Upper lobe of left lung (tissue), 4 donors: ENCODE data around the gene AOAH.

ENCODE experiments used
- EP300 ChIP-seq, 4 donors: sonication (generic); formaldehyde crosslinking; IDR thresholded peaks; one replicate each; pipeline ENCODE4 v1.5.1; 2017; ENCODE audit warnings: antibody characterized with exemption in 4 of 4, control low read depth in 2 of 4
- POLR2A ChIP-seq, 4 donors: fragments of 450-650 bp; IDR thresholded peaks; one replicate each; pipeline ENCODE4 v1.5.1; 2016 to 2017; ENCODE audit warnings: antibody characterized with exemption in 4 of 4, mild to moderate bottlenecking in 2 of 4
- POLR2AphosphoS5 ChIP-seq, 2 donors: sonication (generic); formaldehyde crosslinking; IDR thresholded peaks; one replicate each; pipeline ENCODE4 v1.5.1; 2017; ENCODE audit warnings: antibody characterized with exemption in 2 of 2
- TF ChIP-seq, protein P1 (sequence below), 6 experiments: fragments of 450-650 bp in 4 of 6; fragments of 200-600 bp in 2 of 6; sonication (generic) in 2 of 6; IDR thresholded peaks; one replicate each; pipeline ENCODE4 v1.5.1; 2016 to 2019; ENCODE audit warnings: antibody characterized with exemption in 6 of 6

DNA sequence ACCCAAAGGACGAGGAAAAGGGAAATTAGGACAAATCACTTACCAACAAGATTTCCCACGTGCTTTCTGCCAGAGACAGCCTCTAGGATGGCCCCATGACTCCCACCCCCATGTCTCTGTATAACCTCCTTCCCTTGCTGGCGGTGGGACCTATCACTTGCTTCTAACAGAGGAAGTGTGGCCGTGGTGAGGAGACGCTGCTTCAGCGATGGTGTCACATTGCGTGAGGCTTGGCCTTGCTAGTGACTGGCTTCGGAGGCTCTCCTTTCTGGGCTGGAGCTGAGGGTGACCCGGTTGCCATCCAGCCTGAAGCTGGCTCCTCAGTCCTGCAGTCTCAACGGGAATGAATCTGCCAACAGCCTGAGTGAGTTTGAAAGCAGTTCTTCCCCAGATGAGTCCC lies 210.9 kb downstream of the AOAH start:
- TF ChIP-seq POLR2A (IDR thresholded peaks at IDR 0.05), result no peak
- TF ChIP-seq, protein P1, sequence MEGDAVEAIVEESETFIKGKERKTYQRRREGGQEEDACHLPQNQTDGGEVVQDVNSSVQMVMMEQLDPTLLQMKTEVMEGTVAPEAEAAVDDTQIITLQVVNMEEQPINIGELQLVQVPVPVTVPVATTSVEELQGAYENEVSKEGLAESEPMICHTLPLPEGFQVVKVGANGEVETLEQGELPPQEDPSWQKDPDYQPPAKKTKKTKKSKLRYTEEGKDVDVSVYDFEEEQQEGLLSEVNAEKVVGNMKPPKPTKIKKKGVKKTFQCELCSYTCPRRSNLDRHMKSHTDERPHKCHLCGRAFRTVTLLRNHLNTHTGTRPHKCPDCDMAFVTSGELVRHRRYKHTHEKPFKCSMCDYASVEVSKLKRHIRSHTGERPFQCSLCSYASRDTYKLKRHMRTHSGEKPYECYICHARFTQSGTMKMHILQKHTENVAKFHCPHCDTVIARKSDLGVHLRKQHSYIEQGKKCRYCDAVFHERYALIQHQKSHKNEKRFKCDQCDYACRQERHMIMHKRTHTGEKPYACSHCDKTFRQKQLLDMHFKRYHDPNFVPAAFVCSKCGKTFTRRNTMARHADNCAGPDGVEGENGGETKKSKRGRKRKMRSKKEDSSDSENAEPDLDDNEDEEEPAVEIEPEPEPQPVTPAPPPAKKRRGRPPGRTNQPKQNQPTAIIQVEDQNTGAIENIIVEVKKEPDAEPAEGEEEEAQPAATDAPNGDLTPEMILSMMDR (IDR thresholded peaks at IDR 0.05), result no peak
- no peak for TF ChIP-seq POLR2AphosphoS5 (IDR thresholded peaks at IDR 0.05)
- TF ChIP-seq EP300 (IDR thresholded peaks at IDR 0.05), result no peak
